IMR-90 (cell line): ENCODE measurements around the gene JAKMIP1. TPM values are rescaled to one million over a fixed set of nuclear protein-coding genes. Genes with fewer than 3 reads are reported as not detected.

ENCODE experiments used
- ATAC-seq: fragments of 200-7000 bp; cut with Tn5 transposase; 2 replicates; pipeline ENCODE4 v1.9.1; 2020; ENCODE audit warnings: low read depth, mild to moderate bottlenecking, moderate library complexity
- BruUV-seq: library from RNA; stranded (reverse); fragments of 400-500 nt; replicated peaks from 2 replicates; lab custom pipeline; 2021; lab: Mats Ljungman, UMichigan
- CTCF ChIA-PET: fragments of 300-600 bp; formaldehyde crosslinking; extraction: SDS; loops from one replicate; lab custom pipeline; 2021; ENCODE audit warnings: antibody characterized with exemption; lab: Yijun Ruan, JAX
- POLR2A ChIA-PET: fragments of 300-600 bp; sonication (Branson Sonifier 250); formaldehyde crosslinking; loops from one replicate; lab custom pipeline; 2022; ENCODE audit warnings: antibody characterized with exemption; ENCODE audit not compliant: unreplicated experiment; lab: Charles Lee
- DNase-seq: peaks from one replicate; pipeline ENCODE4 v3.0.0; 2013
- H2AFZ ChIP-seq: replicated peaks from 2 replicates; pipeline ENCODE3; 2013; ENCODE audit warnings: low read length, mild to moderate bottlenecking; ENCODE audit not compliant: poor library complexity
- H2AK5ac ChIP-seq: 2 replicates; pipeline ENCODE4 v1.6.1; 2013; ENCODE audit warnings: low read depth, low read length, inconsistent platforms
- H2AK9ac ChIP-seq: replicated peaks from 2 replicates; pipeline ENCODE3; 2013; ENCODE audit warnings: mild to moderate bottlenecking, low read depth, low read length, moderate library complexity; ENCODE audit not compliant: poor library complexity
- H2BK120ac ChIP-seq: 2 replicates; pipeline ENCODE4 v1.6.1; 2013; ENCODE audit warnings: low read depth, low read length, inconsistent platforms
- H2BK15ac ChIP-seq: 3 replicates; pipeline ENCODE4 v1.6.1; 2013; ENCODE audit warnings: low read depth, low read length, inconsistent platforms
- H2BK20ac ChIP-seq: 2 replicates; pipeline ENCODE4 v1.6.1; 2013; ENCODE audit warnings: low read depth, mild to moderate bottlenecking, inconsistent platforms, low read length, moderate library complexity
- H2BK5ac ChIP-seq: 2 replicates; pipeline ENCODE4 v1.6.1; 2013; ENCODE audit warnings: mild to moderate bottlenecking, low read depth, low read length, inconsistent platforms; ENCODE audit not compliant: poor library complexity, severe bottlenecking
- H3K14ac ChIP-seq: replicated peaks from 2 replicates; pipeline ENCODE4 v1.6.1; 2013; ENCODE audit warnings: low read depth, low read length, inconsistent platforms
- H3K18ac ChIP-seq: 2 replicates; pipeline ENCODE4 v1.6.1; 2013; ENCODE audit warnings: low read depth, low read length, control low read depth
- H3K23ac ChIP-seq: 2 replicates; pipeline ENCODE4 v1.6.1; 2013; ENCODE audit warnings: low read depth, low read length, inconsistent platforms
- H3K27ac ChIP-seq: 2 replicates; pipeline ENCODE4 v1.5.1; 2013; ENCODE audit warnings: mild to moderate bottlenecking, control low read depth, low read length; ENCODE audit not compliant: insufficient read depth
- H3K27me3 ChIP-seq: 2 replicates; pipeline ENCODE4 v1.6.1; 2013; ENCODE audit warnings: low read length; ENCODE audit not compliant: control insufficient read depth, insufficient read depth
- H3K36me3 ChIP-seq: 2 replicates; pipeline ENCODE4 v1.6.1; 2013; ENCODE audit warnings: low read length, mixed read lengths; ENCODE audit not compliant: control insufficient read depth, insufficient read depth
- H3K4ac ChIP-seq: 2 replicates; pipeline ENCODE4 v1.6.1; 2013; ENCODE audit warnings: low read depth, low read length, inconsistent platforms
- H3K4me1 ChIP-seq: 2 replicates; pipeline ENCODE4 v1.6.1; 2013; ENCODE audit warnings: low read length, mixed read lengths; ENCODE audit not compliant: control insufficient read depth, insufficient read depth
- H3K4me2 ChIP-seq: 2 replicates; pipeline ENCODE4 v1.6.1; 2013; ENCODE audit warnings: low read depth, mild to moderate bottlenecking, control low read depth, low read length, moderate library complexity
- H3K4me3 ChIP-seq: 2 replicates; pipeline ENCODE4 v1.5.1; 2013; ENCODE audit warnings: low read depth, mild to moderate bottlenecking, control low read depth, low read length, moderate library complexity; ENCODE audit not compliant: insufficient read depth
- H3K56ac ChIP-seq: 2 replicates; pipeline ENCODE4 v1.6.1; 2013; ENCODE audit warnings: low read length, inconsistent platforms; ENCODE audit not compliant: insufficient read depth; ENCODE audit errors: extremely low read depth
- H3K79me1 ChIP-seq, 2 experiments: 2 replicates each; pipeline ENCODE4 v1.6.1; 2013; ENCODE audit warnings: low read length in 2 of 2, inconsistent platforms in 1 of 2, low read depth in 1 of 2
- H3K9ac ChIP-seq: 2 replicates; pipeline ENCODE4 v1.6.1; 2013; ENCODE audit warnings: low read depth, low read length, control low read depth
- H3K9me1 ChIP-seq: 2 replicates; pipeline ENCODE4 v1.6.1; 2013; ENCODE audit warnings: low read length, inconsistent platforms; ENCODE audit not compliant: insufficient read depth
- H3K9me3 ChIP-seq: 2 replicates; pipeline ENCODE4 v1.6.1; 2013; ENCODE audit warnings: low read length; ENCODE audit not compliant: control insufficient read depth, insufficient read depth
- H4K20me1 ChIP-seq: 2 replicates; pipeline ENCODE4 v1.6.1; 2013; ENCODE audit warnings: low read length, inconsistent platforms; ENCODE audit not compliant: insufficient read depth
- H4K5ac ChIP-seq: 2 replicates; pipeline ENCODE4 v1.6.1; 2013; ENCODE audit warnings: mild to moderate bottlenecking, low read depth, low read length, control low read depth
- H4K8ac ChIP-seq, 2 experiments: 2 replicates each; pipeline ENCODE4 v1.6.1; 2013; ENCODE audit warnings: low read depth in 2 of 2, low read length in 2 of 2, control low read depth in 1 of 2, inconsistent platforms in 1 of 2
- H4K91ac ChIP-seq: 2 replicates; pipeline ENCODE4 v1.6.1; 2013; ENCODE audit warnings: low read depth, low read length, inconsistent platforms; ENCODE audit not compliant: insufficient read depth
- MAFK ChIP-seq: IDR thresholded peaks from 2 replicates; pipeline ENCODE4 v1.6.1; 2012; ENCODE audit warnings: low read depth, low read length, improper control_type of control experiment
- POLR2A ChIP-seq: IDR thresholded peaks from 2 replicates; pipeline ENCODE4 v1.6.1; 2012; ENCODE audit warnings: mild to moderate bottlenecking, low read depth, low read length
- RAD21 ChIP-seq: IDR thresholded peaks from 2 replicates; pipeline ENCODE4 v1.6.1; 2012; ENCODE audit warnings: low read length, improper control_type of control experiment
- WGBS, 2 experiments: methylation state at CpG; one replicate each; pipeline versions ENCODE4 v1.1.5 to v1.1.7; 2013; ENCODE audit warnings: missing lambda C conversion rate in 2 of 2; ENCODE audit not compliant: insufficient read length in 1 of 2; ENCODE audit errors: extremely low coverage in 2 of 2; 5-methylcytosine and 5-hydroxymethylcytosine counted together
- dilution Hi-C: fragments of 300-500 bp; cut with HindIII; formaldehyde crosslinking; loops from one replicate; pipeline ENCODE4 v1.14.3; 2018; ENCODE audit warnings: low sequenced_read_pairs; ENCODE audit not compliant: unreplicated experiment
- in situ Hi-C: fragments of 300-500 bp; cut with MboI; formaldehyde crosslinking; loops from 3 replicates; pipeline ENCODE4 v1.14.3; 2019; ENCODE audit warnings: low sequenced_read_pairs, inconsistent platforms, mixed read lengths
- intact Hi-C: fragments of 100-400 bp; cut with micrococcal nuclease; formaldehyde crosslinking; loops from 2 replicates; pipeline ENCODE4 v1.10.0; 2022
- polyA plus RNA-seq, 3 experiments: library from polyadenylated mRNA; depleted of rRNA; stranded (reverse); fragments of >200 nt; gene quantifications; 2 replicates each; pipeline ENCODE4 v1.2.3, GENCODE V29; 2012; ENCODE audit warnings: low replicate concordance in 1 of 3
- total RNA-seq: library from RNA; depleted of rRNA; stranded (reverse); fragments of >200 nt; gene quantifications from 2 replicates; pipeline ENCODE4 v1.2.3, GENCODE V29; 2012

Gene JAKMIP1
- total and polyA plus RNA-seq, 2 of the 4 experiments (the other 2 are of a cell fraction) = not detected

GRCh38 chr4:6228158-6229067, 28.1 kb upstream of the JAKMIP1 start (continued):
- no peak for TF ChIP-seq RAD21

GRCh38 chr4:6227412-6228157, 27.2 kb upstream of the JAKMIP1 start:
- no peak overlapping the region for H4K91ac ChIP-seq
- dilution Hi-C loops (no loop called here), intact Hi-C loops (no loop called here), in situ Hi-C loops (no loop called here)
- no peak overlapping the region for H3K4me3 ChIP-seq
- H2AK5ac ChIP-seq = no peak overlapping the region
- no CpG with 5 or more reads among the region's 12 CpGs for WGBS, 2 experiments
- DNase-seq = no peak
- peak overlapping the region; percentile 43 for H2AFZ ChIP-seq
- H3K4ac ChIP-seq = no peak overlapping the region
- peaks cover 3% of the 10 kb centered on the region; the same call in 1 of the 2 replicates for H3K27me3 ChIP-seq
- H3K4me1 ChIP-seq = no peaks in the 10 kb centered on the region
- H2BK5ac ChIP-seq = no peak overlapping the region
- no peak overlapping the region for H3K23ac ChIP-seq
- peaks cover under 1% of the 10 kb centered on the region; the same call in 1 of the 2 replicates for H3K9me3 ChIP-seq
- no peak for ATAC-seq
- H3K36me3 ChIP-seq = no peaks in the 10 kb centered on the region
- no peak overlapping the region for H2BK120ac ChIP-seq
- H3K9ac ChIP-seq = no peak overlapping the region
- H3K9me1 ChIP-seq = no peaks in the 10 kb centered on the region
- H4K8ac ChIP-seq = no peak overlapping the region
- no peak overlapping the region for H3K56ac ChIP-seq
- TF ChIP-seq POLR2A (no peak), MAFK (no peak)
- no peak overlapping the region for H3K27ac ChIP-seq
- H3K14ac ChIP-seq = no peak overlapping the region
- no peak overlapping the region for H4K5ac ChIP-seq
- no peak overlapping the region for H3K4me2 ChIP-seq
- H3K79me1 ChIP-seq = no peaks in the 10 kb centered on the region
- H2BK15ac ChIP-seq = no peak overlapping the region
- no peak overlapping the region for H2BK20ac ChIP-seq
- H4K20me1 ChIP-seq = no peaks in the 10 kb centered on the region
- ChIA-PET POLR2A (no interaction called here), CTCF (no interaction called here)
- BruUV-seq = no TSS peak
- no peak overlapping the region for H3K18ac ChIP-seq
- H2AK9ac ChIP-seq = no peak overlapping the region
